Tongue (tissue), 2 donors: ENCODE data around the gene B3GNT5. TPM values are rescaled to one million over a fixed set of nuclear protein-coding genes. Genes with fewer than 3 reads are reported as not detected.
A peak's percentile ranks its signal among the peaks of the same experiment; 100 is the strongest.

Experiments
- DNase-seq: peaks from one replicate; pipeline ENCODE4 v3.0.0-alpha.2; 2015
- total RNA-seq: library from RNA; depleted of rRNA; stranded (reverse); fragments of >200 nt; gene quantifications from one replicate; pipeline ENCODE4 v1.2.3, GENCODE V29; 2014

B3GNT5 gene
- total RNA-seq, 1 donor from 2014 or later = 14.4 TPM

DNA sequence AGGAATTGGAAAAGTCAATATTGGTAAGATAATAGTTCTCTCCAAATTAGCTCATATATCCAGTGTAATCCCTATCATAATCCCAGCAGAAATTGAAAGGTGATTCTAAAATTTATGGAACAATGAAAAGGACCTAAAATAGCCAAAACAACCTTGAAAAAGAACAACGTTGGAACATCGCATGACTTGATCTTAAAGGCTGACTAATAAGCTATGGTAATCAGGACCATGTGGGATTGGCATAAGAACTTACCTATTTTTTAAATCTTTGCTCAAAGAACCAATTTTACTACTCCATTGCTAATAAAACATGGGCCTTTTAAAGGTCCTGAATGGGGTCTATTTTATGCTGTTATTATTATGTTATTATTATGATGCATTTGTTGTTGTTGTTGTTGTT, 40.9 kb downstream of the B3GNT5 start:
- DNase-seq = no peak

DNA sequence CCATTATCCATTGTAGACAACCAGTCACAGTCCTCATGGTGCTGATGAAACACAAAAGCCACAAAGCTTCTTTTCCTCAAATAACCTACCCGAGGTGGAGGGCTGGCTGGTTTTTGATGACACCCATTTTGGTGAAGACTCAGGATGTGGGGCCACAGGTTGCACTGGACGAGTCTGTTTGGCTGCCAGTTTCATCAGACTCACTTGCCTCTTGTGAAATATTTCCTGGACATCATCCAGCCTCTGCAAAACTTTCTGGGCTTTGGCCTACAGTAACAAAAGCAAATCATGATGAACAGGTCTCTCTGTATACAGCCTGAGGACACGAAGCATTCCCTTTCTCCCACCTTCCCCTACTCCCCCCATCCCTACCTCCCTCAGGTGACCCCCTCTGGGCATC, 42.2 kb downstream of the B3GNT5 start:
- no peak for DNase-seq

DNA sequence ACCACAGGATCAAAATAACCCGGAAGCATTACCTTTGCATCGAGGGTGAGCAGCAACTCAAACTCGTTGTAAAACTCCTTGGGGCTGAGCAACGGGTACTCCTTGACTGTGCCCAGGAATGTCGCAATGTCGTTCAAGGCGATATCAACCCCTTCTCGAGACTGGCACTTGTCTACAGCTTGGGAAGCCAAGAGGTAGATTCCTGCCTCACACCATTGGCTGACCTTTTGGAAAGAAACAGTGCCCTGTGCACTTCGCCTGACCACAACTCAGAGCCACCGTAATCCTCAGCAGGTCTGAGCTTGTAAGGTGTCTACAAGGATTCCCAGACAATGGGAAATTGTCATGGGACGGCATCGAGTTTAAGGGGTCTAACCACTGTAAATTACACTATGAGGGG, 43.9 kb downstream of the B3GNT5 start:
- DNase-seq = no peak

DNA sequence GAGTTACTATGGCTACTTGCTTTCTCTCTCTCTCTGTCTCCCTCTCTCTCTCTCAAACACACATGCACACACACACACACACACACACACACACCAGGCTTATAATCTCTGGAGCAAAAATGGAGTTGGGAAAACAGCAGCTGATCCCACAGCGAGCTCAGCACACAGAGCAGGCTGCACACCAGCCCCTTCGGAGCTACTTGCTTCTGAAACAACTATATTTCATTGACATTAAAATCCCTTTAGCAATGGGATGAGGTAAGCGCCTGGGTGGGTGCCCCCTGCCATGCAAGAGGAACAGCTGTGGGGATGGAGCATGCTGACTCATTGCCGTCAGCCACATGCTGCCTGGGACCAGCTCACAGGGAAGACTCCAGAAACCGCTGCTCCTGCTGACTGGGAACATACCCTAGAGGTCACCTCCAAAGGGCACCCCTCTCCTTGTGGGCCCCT, 45.7 kb downstream of the B3GNT5 start:
- peak; percentile 88 for DNase-seq

DNA sequence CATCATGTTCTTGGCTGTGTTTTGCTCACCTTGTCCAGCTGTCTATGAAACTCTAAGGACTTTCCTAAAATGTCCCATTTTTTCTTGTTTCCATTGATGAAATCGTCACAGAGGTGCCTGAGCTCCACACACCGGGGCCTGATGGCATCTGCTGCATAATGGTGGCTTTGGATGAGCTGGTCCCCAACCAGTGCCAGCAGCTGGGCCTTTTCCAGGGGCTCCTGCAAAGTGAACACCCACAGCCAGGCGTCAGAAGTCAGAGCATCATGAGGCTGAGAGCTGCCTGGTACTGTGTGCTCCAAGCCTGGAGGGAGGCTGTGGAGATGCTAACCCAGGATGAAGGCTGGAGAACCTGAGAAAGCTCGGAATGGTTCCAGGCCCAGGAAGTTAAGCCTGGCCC, 46.9 kb downstream of the B3GNT5 start:
- DNase-seq = no peak

DNA sequence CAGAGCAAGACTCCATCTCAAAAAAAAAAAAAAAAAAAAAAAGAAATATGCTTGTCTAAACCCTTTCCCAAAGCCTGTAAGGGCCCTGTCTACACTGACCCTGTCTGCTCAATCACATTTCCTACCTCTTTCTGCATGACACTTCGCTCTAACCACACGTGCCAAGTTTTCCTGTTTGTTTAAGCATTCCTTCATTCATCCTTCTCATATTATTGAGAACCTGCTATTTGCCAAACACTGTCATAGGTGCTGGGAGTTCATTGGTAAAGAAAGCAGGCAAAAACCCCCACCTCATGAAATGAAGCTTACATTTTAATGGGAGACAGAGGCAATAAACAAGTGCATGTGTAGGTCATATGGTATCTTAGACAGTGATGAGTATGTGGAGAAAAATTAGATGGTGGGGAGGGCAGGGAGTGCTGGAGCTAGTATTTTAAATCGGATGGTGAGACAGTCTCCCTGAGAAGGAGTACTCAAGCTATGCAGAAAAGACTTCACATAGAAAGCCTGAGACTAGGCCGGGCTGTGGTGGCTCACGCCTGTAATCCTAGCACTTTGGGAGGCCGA, 48.0 kb downstream of the B3GNT5 start:
- no peak for DNase-seq

DNA sequence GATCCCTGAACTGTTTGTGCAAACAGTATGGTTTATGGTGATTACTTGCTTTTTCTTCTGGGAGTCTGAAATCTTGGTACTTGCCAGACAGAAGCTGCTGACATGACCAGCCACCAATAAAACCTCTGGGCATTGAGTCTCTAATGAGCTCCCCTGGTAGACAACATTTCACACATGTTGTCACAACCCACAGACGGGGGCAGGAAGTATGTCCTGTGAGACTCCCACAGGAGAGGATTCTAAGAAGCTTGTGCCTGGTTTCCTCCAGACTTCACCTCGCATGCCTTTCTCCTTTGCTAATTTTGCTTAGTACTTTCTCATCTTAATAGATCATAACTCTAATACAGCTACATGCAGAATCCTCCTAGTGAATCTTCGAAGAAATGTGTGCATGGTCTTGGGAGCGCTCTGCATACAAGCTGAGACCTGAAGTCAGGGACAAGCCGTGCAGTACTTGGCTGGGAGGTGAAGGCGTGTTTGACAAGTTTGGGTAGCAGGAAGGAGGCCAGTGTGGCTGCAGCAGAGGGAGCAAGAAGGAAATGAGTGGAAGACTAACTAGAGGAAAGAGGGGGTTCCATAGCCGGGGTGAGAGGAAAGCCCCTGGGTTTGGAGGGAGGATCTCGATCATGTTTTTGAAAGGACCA, 49.0 kb downstream of the B3GNT5 start:
- DNase-seq = no peak

DNA sequence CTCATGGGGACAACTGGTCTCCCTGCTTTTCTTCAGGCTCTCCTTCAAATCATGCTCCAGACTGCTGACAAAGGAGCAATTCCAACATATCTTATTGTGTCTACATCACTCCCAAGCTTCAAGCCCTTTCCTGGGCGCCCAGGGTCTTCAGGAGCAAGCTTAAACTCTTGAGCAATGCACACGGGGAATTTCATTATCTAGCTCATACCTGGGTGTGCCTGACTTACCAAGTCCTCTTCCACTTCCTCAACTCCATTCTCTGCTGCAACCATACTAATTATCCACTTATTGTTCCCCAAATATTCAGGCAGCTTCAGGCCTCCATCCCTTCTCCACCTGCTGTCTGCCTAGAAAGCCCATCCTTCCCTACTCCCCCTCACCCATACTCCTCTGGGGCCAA, 50.6 kb downstream of the B3GNT5 start:
- DNase-seq = no peak

DNA sequence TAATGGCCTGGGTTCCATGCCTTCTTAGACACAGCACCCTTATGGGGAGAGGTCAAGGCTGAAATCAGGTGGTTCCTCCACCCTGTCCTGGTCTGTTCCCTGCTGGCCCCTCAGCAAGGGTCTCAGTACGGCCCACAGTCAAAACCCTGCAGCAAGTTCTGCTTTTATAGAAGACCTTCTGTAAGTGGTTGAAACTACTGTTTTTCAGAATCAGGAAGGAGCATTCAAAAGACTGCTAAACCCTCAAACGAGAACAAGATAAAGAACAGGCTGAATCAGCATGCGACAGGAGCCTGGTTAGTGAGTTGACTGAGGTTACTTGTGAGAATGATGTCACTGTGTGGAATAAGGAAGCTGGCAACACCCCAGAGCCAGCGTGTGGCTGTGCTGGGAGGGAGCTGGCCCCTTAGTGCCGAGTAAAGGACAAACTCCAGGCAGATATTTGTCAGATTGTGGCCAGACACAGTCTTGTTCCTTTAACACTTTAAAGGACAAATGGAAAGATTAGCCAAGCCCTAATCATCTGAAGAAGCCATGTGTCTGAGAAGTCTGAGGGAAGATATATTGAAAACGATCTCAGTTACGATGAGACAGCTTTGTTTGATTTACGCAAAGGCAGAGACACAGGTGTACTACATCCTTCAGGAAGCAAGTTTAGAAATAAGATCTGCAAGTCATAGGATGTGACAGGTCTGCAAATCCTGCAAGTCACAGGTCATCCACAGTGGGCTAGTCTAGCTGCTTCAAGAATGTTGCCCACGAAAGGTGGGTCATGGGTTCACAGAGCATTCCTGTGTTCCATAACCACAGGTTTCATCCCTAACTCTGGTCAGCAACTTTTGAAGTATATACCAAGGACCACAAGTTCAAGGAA, 54.0 kb downstream of the B3GNT5 start:
- peak; percentile 61 for DNase-seq

DNA sequence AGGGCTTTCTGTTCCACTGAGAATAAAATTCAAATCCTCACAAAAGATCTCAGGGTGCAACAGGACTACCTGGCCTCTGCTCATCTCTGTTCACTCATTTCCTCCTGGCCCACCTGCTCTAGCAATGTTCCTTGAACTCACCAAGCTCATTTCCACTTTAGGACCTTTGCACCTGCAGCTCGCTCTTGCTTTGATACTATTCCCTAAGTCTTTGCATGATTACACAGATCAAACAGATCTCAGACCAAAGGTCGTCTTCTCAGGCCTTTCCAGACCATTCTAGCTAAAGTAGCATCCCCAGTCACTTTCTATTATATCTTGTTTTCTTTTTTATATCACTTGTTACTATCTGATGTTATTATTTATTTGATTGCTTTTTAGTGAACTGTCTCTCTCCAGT, 54.7 kb downstream of the B3GNT5 start:
- DNase-seq = no peak

DNA sequence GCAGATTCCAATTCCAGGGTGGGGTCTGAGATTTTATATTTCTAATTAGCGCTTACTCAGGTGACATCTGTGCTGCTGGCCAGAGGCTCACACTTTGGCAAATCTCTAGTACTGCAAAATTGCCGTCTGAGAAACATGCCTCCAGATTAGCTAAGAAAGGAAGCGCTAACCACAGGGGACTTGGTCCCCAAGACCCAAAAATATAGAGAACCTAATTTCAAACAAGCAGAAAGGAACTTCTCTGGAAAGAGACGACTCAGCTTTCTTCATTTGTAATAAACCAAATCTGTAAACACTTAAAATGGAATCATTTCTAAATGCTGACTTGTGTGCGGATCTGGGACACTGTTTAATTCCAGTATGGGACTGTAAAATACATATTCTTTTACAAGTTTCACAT, 55.7 kb downstream of the B3GNT5 start:
- DNase-seq = no peak

DNA sequence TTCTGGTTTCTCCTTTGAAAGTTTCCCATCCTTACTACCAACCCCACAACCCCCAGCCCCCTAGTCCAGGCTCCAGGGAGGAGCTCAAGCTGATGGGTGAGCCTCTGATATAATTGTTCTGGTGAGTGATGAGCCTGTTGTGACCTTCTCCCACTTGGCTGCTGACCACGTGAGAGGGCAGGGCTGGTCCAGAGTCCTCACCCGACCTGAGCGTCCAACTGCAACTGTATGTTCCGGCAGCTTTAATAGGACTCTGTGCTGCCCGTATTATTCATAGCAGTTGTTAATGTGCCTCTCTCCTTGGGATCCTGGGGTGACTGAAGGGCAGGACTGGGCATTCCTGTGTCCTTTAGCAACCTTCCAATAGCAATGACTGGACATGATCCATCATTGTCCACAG, 56.2 kb downstream of the B3GNT5 start:
- DNase-seq = no peak

DNA sequence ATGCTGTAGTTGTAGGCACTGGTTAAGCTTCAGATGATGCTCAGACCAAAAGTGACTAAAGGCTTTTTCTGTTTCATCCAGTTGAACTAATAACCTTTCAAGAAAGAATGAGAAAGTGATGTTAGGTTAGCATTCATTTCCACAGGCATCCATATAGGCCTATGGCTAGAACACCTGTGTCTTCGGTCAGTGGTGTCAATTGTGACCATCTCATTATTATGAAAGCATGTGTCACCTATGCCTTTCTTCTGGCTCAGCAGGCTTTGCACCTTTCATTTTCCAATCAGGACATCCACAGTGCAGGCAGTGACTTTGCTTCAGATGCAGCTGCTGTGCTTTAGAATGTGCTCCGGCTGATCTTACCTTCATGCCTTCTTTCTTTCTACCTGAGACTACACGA, 57.9 kb downstream of the B3GNT5 start:
- no peak for DNase-seq

DNA sequence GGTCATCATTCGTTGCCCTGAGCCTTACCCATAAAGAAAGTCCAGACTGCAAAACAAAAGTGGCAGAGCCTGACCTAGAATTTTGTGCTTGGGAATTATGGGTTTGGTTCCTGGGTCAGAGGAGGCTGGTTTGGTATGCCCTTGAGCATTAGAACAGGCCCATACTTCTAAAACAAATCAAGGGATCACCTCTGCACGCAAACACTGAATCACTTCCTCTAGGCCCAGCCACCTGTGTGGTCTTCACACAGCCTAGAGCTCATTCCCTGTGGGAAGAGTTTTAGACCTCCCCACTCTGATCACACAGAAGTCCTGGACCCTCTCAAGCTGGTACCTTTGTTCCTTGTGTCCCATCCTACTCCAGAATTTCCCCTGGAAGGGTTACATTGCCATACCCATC, 59.4 kb downstream of the B3GNT5 start:
- DNase-seq = no peak

DNA sequence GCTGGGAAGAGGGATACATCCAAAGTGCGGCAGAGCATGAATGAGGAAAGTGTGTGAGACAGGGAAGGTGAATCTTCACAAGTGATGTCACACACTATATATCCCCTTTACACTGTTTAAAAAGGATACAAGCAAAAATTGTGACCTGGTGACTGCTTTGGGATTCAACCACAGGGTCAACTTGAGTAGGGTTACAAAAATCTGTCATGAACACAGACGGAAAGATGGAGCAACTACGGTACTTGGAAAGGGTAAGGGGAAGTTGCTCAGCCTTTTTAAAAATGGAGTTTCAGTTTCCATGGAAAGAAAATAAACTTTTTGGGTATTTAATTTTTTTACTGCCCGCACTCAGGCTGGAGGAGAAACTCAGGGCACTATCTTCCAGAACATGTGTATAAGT, 60.3 kb downstream of the B3GNT5 start:
- DNase-seq = no peak

DNA sequence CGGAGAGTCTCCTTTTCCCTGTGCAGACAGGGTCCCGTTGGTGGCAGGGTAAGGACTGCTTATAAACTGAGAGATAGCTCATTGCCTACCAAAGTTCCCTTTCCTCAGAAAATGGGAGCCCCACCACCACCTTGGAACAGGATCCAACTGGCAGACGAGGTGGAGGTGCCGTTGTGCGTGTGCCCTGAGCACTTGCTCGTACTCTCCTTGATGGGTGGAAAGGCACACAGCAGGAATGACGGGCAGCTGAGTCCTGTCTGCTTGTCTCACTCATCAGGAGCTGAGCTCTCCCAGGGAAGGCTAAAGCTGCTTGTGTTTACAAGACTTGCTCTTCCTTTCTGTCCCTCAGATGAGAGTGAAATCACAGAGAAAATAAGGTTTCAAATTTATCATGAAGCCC, 60.7 kb downstream of the B3GNT5 start:
- no peak for DNase-seq

DNA sequence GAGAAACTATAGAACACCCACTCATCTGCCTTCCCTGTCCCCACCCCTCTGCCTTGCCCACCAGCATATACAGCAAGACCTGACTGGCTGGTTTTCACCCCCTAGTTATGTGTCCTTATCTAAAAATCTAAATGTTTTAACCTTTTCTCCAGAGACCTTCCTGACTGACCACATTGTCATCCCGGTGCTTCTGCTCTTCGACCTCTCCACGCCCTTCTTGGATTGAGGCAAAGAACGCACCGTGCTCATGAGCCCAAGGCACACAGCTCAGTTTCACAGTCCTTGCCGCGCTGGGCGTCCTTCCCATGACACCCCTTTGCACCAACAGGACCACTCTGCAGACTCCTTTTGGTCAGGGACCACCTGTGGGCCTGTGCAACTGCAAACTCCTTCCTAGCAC, 62.7 kb downstream of the B3GNT5 start:
- no peak for DNase-seq

DNA sequence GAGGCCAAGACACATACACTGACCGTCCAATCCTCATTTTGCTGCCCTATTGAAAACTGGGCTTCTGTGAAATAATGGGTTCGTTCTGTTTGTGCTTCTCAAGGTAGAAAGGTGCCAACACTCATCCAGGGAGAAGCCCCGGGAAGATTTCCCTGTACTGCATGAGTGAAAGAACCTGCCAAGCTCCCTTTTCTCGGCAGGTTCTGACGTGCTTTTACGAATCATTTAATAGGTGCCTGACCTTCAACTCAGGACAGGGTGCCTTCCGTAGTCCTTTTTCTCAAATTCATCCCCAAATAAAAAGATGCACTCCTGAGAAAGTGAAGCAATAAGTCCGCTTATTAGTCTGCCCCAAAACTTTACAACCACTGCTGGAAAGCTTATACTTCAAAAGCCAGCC, 64.2 kb downstream of the B3GNT5 start:
- DNase-seq = no peak

DNA sequence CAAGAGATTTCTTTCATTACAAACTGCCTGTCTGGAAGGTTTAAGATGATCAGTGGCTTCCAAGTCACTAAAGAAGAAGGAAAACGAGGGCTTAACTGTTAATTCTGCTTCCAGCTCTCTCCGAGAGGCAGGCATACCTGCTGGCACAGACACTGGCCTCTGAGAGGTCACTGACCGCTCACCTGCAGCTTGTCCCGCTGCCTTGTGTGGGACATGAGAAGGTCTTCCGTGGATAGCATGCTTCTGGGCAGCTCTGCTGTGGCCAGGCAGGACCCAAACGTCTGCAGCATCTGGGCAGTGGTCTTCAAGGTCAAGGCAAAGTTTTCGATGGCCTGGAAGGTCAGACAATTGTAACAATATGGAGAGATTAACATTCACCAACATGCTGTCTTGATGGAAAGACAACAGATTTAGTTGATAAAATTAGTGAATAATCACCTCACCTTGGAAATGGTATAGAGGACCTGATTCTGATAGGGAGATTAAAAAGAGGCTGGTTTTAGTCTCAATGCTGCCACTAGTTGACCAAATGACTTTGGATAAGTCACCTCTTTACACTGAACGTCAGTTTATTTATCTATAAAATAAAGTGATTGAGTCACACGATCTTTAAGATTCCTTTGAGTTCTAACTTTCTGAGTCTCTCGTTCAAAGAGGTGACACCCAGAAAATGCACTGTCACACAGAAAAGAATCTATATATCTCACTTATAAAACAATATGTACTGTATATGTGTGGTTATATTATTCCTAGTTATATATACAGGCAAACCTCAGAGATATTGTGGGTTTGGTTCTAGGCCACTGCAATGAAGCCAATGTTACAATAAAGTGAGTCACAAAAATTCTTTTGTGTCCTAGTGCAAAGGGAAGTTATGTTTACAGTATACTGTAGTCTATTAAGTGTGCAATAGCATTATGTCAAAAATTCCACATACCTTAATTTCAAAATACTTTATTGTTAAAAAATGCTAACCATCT, 65.1 kb downstream of the B3GNT5 start:
- DNase-seq = no peak

DNA sequence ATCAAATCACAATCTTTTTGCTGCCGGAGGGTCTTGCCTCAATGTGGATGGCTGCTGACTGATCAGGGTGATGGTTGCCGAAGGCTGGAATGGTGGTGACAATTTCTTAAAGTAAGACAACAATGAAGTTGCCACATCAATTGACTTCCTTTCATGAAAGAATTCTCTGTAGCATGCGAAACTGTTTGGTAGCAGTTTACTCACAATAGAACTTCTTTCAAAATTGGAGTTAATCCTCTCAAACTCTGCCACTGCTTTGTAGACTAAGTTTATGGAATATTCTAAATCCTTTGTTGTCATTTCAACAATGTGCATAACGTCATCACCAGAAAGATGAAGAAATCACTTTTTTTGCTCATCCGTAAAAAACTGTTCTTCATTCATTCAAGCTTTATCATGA, 65.8 kb downstream of the B3GNT5 start:
- no peak for DNase-seq

DNA sequence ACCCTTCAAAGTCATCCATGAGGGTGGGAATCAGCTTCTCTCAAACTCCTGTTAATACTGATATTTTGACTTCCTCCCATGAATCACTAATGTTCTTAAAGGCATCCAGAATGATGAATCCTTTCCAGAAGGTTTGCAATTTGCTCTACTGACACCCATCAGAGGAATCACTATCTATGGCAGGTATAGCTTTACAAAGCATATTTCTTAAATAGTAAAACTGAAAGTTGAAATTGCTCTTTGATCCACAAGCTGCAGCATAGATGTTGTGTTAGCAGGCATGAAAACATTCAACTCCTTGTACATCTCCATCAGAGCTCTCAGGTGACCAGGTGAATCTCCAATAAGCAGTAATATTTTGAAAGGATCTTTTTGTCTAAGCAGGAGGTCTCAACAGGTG, 66.3 kb downstream of the B3GNT5 start:
- no peak for DNase-seq
